GM21360 (cell line): Measurements from ENCODE around the gene SLC12A4.

Source experiments
- ATAC-seq: cut with Tn5 transposase; IDR thresholded peaks from one replicate; pipeline ENCODE4 v1.9.1; 2021; ENCODE audit warnings: mild to moderate bottlenecking, moderate library complexity; ENCODE audit not compliant: unreplicated experiment

The SLC12A4 gene

DNA sequence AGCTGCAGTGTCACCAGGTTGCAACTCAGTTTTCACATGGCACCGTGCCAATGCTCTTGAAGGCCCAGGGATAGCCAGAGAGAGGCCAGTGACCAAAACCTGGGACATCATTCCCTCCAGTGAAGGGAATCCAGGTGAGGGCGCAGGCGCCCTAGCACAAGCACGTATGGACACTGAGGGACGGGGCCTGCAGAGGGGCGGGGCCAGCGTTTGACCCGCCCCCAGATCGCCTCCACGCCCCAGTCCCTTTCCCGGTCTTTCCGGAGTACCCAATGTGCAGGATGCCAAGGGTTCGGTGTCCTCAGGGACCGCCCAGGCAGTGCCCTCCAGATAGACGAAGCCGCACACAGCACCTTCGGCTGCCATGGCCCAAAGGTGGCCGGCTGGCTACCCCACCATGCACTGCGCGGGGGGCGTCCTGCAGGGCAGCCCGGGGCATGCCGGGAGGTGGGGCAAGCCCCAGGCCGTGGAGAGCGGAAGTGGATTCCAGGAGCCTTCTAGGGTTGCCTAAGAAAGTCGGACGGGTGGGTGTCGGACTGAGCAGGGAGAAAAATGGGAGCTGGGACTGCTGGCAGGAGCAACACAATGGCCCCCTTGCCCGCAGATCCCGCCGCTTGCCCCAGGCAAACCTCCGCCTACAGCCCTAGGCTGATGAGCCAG lies 4.6 kb downstream of the SLC12A4 start:
- no peak for ATAC-seq

DNA sequence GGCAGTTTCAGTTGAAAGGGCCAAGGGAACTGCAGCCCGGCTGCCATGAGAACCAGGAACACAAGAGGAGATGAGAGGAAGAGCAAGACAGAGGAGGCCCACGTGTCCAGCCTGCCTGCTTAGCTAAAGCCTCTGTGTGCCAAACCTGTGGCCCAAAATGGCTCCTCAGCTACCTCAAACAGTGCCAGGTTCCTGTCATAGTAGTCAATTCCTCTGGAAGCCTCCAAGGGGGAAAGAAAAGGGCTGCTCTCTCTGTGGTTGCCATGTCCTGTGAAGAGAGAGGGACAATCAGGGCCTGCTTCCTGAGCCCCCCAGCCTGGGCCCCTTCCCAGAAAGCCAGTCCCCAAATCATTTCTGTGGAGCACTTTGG lies 5.2 kb downstream of the SLC12A4 start:
- no peak for ATAC-seq

DNA sequence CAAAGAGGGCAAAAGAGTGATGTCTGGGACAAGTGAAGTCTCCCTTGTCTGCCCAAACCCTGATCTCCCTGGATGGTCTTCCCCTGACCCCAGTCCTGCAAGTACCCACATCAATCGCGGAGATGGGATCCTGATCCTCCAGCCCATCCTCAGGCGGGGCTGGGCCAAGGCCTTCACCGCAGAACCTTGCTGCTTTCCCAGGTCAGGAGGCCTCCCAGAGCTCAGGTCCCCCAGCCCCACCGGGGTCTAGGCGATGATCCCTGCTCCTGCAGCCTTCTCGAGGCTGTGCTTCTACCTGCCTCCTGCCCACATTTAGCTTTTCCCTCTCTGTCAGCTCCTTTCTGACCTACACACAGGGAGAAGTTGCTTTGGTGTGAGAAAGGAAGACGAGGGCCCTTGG lies 6.3 kb downstream of the SLC12A4 start:
- ATAC-seq: no peak

DNA sequence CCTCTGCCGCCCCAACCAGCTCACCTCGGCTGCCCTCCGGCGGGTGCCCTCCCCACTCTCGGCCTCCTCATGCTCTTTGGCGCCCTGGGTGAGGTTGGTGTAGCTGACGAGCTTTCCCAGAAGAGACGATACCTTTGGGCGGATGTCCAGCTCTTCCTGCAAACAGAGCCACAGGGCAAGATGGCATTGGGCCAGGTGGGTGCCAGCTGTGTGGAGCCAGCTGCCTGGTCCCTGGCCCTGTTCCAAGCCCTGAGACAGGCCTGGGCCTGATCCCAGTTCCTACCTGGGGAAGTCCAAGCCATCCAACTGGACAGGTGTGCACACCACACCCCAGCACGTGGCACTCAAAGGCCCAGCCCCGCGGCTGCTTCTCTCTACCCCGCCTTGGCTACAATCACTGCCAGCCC lies 6.9 kb downstream of the SLC12A4 start:
- ATAC-seq: no peak

DNA sequence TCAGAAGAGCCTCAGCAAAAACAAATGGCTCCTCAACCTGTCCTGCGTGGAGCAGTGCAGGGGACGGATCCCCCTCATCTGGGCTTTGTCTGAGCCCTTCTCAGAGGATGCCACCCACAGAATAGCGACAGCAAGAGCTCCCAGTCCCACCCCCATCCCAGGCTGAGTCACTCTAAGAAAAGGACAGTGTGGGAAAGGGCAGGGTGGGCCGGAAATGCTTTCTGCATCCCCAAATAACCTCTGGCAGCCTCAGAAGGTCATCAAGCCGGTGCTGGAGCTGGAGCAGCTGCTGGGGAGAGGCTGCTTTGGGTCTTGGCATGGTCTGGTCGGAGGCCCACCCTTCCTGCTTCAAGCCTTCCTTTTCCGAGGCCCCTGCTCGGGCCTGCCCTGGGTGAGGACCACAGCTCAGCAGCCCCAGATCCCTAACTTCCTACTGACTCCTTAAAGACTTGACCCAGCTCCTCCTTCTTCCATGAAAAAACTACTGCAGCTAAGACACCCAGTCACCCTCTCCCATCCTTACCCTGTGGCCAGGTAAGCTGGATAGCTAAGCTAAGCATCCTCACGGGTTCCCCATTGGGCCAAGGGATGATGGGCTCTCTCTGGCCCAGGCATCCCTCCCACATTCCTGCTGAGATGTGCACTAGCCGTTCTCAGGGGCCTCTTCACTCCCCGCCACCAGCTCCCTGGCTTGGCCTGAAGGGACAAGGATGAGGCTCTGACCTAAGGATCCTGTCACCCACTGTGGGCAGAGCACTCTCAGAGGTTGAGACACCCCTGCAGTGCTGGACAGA lies 8.7 kb downstream of the SLC12A4 start:
- ATAC-seq: no peak

DNA sequence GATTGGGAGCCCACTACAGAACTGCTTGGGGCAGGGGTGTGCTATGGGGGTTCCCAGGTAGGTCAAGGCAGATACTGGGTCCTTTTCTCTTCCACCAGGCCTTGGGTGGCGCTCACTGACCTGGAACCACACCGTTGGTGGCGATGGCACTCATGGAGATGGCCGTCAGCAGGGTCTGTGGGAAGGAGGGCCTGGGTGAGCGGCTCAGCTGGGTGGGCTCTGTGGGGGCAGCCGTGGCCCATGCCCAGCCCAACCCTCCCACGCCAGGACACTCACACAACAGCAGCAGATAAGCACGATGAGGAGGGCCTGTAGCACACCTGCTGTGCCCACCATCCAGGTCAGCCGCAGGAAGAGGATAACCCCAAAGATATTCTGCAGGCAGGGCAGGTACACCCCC lies 10.8 kb downstream of the SLC12A4 start:
- ATAC-seq: no peak

DNA sequence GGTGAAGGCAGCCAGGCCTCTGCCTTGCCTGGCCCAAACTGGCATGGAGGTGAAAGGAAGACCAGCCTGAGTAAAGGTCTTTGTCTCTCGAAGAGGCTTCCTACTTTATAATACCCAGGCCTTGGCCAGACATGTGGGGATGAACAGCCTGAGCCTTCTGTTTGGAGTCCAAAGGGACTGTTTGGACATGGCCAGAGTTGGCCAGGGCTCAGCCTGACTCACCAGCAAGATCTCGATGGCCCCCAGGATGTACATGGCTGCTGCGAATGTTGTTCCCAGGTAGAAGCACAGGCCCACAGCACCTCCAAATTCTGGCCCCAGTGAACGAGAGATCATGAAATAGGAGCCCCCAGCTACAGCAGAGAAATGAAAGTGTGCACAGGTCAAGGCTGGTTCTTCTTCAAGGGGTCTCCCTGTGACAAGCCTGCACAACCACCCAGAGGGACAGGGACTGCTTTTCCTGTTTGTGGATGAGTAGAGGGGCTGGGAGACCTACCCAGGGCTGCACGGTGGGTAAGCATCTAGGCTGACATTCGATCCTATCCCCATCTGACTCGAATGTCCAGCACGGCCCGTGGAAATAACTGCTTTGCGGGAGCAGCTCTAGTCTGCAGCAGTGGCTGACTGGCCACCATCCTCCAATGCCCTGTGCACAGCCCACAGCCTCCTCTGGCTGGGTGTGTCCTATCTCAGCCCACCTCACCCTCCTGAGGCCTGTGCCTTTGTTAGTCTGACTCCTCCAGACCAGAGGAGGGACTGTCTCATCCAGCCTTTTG lies 13.8 kb downstream of the SLC12A4 start:
- no peak for ATAC-seq

DNA sequence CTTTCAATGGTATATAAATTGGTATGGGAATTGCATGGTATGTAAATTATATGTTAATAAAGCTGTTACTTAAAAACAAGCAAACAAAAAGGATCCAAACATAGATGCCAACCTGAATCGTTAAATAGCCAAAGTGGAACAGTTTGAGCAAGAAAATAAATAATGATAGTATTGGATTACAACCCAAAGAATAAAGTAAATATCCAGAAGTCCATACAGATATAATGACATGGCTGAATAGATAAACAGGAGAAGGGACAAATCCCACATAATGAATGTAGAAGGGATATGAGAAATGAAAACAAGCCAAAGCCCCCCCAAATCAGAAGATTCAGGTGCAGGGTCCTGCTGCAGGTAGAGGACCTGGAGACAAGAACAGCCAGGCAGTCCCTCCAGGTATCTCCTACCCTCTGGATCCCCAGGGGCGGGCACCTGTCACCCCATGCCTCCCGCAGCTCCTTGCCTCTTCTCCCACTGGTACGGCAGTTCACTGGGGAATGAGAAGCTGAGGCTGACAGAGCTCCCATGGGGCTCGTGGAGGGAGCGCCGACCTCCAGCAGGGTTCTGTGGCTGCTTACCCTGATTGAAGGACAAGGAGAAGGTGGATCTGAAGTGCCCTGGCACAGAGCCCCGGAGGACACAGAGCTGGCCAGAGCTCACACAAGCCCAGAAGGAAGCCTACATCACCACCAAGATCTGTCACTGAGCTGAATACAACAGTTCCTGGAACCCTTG lies 14.6 kb downstream of the SLC12A4 start:
- ATAC-seq: no peak

DNA sequence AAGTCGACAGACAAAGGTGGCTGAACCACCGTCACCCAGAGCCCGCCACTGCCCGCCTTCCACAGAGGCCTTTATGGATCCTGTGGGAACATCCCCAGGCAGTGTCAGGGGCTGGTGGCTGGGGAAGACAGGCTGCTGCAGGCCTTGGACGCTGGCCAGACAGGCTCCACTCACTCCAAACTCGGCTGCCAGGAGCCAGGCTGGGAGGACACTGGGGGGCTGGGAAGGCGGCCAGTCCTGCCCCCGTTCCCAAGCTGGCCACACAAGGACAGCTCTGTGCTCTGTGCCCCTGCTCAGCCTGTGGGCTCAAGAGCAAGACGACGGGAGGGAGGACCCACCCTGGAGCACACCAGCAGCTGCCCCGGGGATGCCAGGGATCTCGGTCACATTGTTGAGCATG lies 17.0 kb downstream of the SLC12A4 start:
- no peak for ATAC-seq

DNA sequence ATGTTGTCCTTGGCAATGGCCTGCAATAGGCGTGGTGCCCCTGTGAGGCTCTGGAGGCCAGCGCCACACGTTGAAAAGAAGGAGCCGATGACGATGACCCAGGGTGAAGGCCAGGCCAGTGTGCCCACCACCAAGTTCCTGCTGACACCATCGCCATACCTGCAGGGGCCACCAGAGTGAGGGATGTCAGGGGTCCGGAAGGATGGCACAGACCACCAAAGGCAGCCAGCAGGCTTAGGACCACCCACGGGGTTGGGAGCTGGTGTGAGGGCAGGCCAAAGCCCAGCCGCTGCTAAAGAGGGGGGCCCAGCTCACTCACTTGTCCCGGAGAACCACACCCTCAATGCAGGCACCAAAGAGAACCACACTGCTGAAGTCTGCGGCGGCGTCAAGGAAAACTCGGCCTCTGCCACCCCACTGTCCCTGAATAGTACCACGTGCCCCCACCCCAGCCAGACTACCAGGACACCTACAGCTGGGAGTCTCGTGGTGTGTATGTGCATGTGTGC lies 18.0 kb downstream of the SLC12A4 start:
- ATAC-seq: no peak

DNA sequence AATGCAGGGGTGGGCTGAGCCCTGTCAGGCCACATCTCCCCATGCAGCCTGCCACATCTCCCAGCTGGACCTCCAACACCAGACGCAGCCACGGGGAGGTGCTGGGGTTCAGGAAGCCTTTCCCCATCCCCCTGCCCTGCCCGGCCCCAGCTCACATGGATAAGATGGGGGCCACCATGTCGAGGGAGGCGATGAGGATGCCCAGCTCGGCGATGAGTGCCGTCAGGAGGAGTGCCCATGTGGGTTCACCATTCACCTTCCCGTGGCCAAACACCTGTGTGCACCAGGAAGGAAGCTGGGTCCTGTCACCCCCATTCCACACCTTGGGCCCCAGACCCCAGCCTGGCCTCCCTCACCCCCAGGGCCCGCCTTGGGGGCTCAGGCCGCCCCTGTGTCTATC lies 18.8 kb downstream of the SLC12A4 start:
- ATAC-seq: no peak

DNA sequence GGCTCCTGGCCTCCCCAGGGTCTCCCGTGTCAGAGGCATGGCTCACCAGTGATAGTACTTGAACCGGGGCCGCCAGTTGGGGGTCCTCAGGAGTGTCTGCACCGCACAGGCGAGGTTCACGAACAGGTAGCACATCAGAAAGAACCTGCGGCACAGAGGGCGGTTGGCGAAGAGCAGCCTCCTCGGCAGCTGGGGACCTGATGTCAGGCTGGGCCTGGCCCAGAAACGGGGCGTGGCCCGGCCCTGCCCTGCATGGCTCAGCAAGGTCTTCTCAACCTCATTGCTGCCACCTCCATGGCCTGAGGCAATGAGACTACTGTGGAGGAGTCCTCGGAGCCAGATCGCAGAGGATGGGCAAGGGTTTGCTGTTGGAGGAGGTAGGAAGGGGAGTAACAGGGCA lies 20.4 kb downstream of the SLC12A4 start:
- no peak for ATAC-seq

DNA sequence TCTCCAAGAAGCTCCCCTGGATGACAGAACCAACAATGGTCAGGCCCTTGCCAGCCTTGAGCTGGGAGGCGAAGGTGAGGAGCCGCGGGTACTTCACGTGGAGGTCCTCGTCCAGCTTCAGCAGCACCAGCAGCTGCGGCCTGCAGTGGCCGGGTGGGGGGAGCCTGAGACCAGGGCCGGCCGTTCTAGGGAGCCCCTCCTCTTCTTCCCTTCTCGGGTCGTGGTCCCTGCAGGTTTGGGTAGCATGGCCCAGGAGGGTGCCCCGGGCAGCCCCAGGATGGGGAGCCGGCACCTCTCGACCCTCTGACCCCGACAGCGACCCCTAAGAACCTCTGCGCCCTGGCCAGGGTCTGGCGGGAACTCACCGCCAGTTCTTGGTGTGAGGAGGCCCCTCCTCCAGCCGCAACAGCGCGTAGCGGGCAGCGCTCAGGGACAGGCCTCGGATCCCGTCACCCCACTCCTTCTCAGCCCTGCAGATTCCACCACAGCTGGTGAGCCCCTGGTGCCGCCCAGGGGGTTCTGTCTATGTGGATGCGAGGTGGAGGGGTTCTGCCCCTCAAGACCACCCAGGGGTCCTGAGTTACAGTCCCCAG lies 21.4 kb downstream of the SLC12A4 start:
- ATAC-seq: no peak

DNA sequence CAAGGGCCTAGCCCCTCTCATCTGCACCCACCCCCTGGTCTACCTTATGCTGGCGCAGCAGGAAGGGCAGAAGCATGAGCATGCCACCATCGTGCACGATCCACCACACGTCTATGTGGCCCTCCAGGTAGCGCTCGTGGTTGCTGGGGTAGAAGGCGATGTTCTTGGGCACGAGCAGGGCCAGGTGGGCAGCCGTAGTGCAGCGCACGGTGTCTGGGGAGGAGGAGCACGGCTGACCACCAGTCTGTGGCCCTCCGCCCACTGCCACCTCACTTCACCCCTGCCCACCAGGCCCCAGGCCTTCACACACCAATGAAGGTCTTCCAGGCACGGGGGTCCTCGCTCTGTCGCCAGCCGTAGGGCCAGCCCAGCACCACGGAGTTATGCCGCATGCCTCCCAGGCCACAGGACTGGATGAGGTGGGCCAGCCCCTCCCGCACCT lies 22.3 kb downstream of the SLC12A4 start:
- ATAC-seq: no peak

DNA sequence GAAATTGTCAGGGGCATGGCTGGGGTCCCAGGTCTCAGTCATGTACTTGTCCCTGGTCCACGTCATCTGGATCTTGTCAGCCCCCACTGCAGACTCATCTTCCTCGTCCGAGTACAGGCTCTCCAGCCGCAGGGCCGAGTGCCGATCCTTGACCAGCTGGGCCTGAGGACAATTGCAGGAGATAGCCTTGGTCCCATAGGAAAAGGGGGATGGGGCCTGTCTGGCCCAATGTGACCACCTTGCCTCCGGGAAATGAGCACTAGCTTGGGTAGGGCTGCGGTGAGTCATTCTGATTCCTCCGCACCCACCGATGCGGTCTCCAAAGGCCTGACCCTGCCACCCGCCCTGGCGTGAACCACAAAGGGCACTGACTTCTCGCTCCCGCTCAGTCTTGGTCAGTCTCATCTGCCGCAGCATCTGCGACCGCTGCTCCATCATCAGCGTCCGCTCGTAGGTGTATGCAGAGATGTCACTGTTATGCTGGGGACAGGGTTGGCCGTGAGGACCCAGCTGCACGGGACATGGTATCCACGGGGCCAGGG lies 23.0 kb downstream of the SLC12A4 start:
- no peak for ATAC-seq

DNA sequence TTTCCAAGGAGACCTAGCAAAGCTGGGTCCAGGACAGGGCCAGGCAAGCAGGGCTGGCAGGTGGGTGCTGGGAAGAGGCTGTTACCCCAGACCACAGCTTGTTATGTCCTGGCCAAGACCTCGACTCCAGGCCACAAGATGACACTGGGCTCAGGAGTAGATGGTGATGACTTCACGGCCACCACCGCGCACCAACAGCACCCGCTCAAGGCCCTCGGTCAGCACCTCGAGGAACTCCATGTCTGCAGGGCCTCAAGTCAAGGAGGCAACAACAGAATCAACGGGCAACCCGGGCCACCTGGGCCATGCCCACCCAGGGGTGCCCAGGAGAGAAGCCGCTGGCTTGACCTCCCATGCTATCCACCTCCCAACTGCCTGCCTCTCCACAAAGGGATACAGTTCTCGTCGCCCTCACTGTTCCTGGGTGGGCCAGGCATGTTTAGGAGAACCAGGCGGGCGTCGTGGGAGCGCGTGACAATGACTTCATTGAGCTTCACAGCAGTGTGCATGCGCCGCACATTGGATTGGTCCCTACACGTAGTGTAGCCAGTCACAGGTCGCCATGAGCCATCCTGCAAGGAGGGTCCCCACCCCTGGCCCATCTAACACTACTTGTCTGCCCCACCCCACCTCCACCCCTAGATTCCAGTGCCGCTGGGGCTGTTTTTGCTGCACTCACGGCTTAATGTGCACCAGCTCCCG lies 23.6 kb downstream of the SLC12A4 start:
- ATAC-seq: no peak

DNA sequence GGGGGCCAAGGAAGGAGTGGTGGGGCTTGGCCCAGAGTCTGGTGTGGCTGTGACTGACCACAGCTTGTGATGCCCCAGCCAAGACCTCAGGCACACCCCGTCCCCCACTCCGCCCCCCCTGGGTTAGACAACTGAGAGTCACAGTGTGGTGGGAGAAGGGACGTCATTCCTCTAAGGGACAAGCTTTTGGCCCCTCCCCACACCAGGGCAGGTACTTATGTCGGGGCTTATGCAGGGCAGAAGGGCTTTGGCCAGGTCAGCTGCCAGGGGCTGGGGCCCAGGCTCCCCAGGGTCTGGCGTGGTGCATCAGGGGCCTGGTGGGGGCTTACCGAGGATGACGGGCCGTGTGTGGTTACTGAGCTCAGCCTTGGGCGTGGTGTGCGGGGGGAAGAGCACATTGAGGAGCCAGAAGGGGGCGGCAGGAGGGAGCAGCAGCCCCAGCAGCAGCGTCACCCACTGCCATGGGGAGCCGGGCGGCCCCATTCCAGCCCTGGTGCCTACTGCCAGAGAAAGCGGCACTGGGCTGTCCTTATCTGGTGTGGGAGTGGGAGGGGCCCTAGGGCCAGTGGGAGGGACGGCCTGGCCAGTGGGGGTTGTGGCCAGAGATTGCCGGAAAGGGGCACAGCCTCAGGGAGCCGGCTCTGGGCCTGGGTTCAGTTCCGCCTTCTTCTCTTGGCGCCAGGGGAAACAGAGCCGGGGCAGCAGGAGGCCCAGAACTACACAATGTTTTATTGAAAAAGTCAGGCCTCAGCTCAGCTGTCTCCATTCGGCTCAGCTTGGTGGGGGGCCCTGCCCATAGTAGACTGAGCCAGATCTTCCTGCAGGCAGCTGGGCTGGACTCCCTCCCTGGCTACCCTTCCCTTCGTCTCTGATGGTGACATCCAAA lies 24.6 kb downstream of the SLC12A4 start, which contains the start of gene LCAT:
TSS of gene LCAT (minus strand) at position 502 of the 886 bp plus-strand sequence. CDS start at position 483, 19 bp downstream.
- ATAC-seq: no peak

DNA sequence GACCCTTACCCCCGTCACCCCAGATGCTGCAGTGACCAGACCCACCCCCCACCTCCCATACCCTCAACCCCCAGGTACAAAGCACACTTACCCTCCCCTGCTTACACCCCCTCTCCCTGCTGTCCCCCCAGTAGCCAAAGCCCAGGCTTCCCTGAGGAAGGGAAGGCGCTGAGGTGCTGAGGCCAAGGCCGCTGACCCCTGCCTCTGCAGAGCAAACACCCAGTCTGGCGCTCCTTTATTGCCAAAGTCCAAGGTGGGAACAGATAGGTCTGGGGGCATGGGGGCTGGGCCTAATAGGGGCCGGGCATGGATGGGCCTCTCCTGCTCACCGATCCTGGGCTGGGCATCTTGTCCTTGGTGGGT lies 25.2 kb downstream of the SLC12A4 start:
- ATAC-seq: no peak
